Stimulated activated naive CD8-positive, alpha-beta T cell treated with anti-CD3 and anti-CD28 coated beads, Interleukin-15, Interleukin-2, amounts not matched to agents 100 ng/mL and 50 ng/mL, for 24 hours (primary cell): ENCODE results near the gene VENTX.
"Not testable (repeated sequence)": the region's sequence is repeated elsewhere in the genome, so short reads cannot be mapped to it uniquely, and the experiment has no call there.

Experiments
- H3K27ac Mint-ChIP-seq: one replicate; pipeline ENCODE4 v1.8.0; 2021; ENCODE audit warnings: mild to moderate bottlenecking, mixed read lengths
- H3K27me3 Mint-ChIP-seq: one replicate; pipeline ENCODE4 v1.8.0; 2021; ENCODE audit warnings: mixed read lengths
- H3K36me3 Mint-ChIP-seq: one replicate; pipeline ENCODE4 v1.8.0; 2021; ENCODE audit warnings: low read depth, mixed read lengths
- H3K4me1 Mint-ChIP-seq: one replicate; pipeline ENCODE4 v1.8.0; 2021; ENCODE audit warnings: low read depth, mixed read lengths
- H3K4me3 Mint-ChIP-seq: one replicate; pipeline ENCODE4 v1.8.0; 2021; ENCODE audit warnings: mild to moderate bottlenecking, mixed read lengths
- H3K9me3 Mint-ChIP-seq: one replicate; pipeline ENCODE4 v1.8.0; 2021; ENCODE audit warnings: mixed read lengths

VENTX gene

GRCh38 chr10:133260895-133261725 is 23.5 kb downstream of the VENTX start:
- peaks cover 77% of the 10 kb centered on the region for H3K4me1 Mint-ChIP-seq
- peaks cover 4% of the 10 kb centered on the region for H3K27me3 Mint-ChIP-seq
- peak overlapping the region; percentile 84 for H3K27ac Mint-ChIP-seq
- H3K4me3 Mint-ChIP-seq: peak overlapping the region; percentile 76
- no peaks in the 10 kb centered on the region for H3K9me3 Mint-ChIP-seq
- peaks cover 12% of the 10 kb centered on the region for H3K36me3 Mint-ChIP-seq

- peaks cover 4% of the 10 kb centered on the region for H3K27me3 Mint-ChIP-seq
- peaks cover 73% of the 10 kb centered on the region for H3K4me1 Mint-ChIP-seq
- peaks cover 12% of the 10 kb centered on the region for H3K36me3 Mint-ChIP-seq
- H3K4me3 Mint-ChIP-seq: peak overlapping the region; percentile 76
- H3K27ac Mint-ChIP-seq: peak overlapping the region; percentile 84
- no peaks in the 10 kb centered on the region for H3K9me3 Mint-ChIP-seq
These were observed 24.2 kb downstream of the VENTX start for GRCh38 chr10:133261726-133262325.

- Mint-ChIP-seq H3K4me1 (peaks cover 65% of the 10 kb centered on the region), H3K27ac (no peak overlapping the region), H3K36me3 (peaks cover 12% of the 10 kb centered on the region), H3K4me3 (no peak overlapping the region), H3K9me3 (no peaks in the 10 kb centered on the region), H3K27me3 (peaks cover 4% of the 10 kb centered on the region)
These were observed 25.0 kb downstream of the VENTX start for GRCh38 chr10:133262696-133263095.

GRCh38 chr10:133263674-133264073 is 26.0 kb downstream of the VENTX start:
- Mint-ChIP-seq H3K4me3 (no peak overlapping the region), H3K4me1 (peaks cover 56% of the 10 kb centered on the region), H3K36me3 (peaks cover 12% of the 10 kb centered on the region), H3K27me3 (peaks cover 4% of the 10 kb centered on the region), H3K9me3 (no peaks in the 10 kb centered on the region), H3K27ac (no peak overlapping the region)

- H3K27ac Mint-ChIP-seq: no peak overlapping the region
- no peaks in the 10 kb centered on the region for H3K9me3 Mint-ChIP-seq
- H3K27me3 Mint-ChIP-seq: no peaks in the 10 kb centered on the region
- peaks cover 8% of the 10 kb centered on the region for H3K36me3 Mint-ChIP-seq
- H3K4me3 Mint-ChIP-seq: no peak overlapping the region
- H3K4me1 Mint-ChIP-seq: peaks cover 50% of the 10 kb centered on the region
These were observed 26.8 kb downstream of the VENTX start for GRCh38 chr10:133264461-133264860.

- H3K27me3 Mint-ChIP-seq, H3K9me3 Mint-ChIP-seq, H3K4me3 Mint-ChIP-seq, H3K27ac Mint-ChIP-seq, H3K36me3 Mint-ChIP-seq: not testable (repeated sequence)
- H3K4me1 Mint-ChIP-seq: peaks cover 44% of the 10 kb centered on the region
These were observed 27.4 kb downstream of the VENTX start for GRCh38 chr10:133265052-133265451.

- H3K27ac Mint-ChIP-seq: no peak overlapping the region
- peaks cover 8% of the 10 kb centered on the region for H3K36me3 Mint-ChIP-seq
- H3K4me3 Mint-ChIP-seq: no peak overlapping the region
- H3K4me1 Mint-ChIP-seq: peaks cover 32% of the 10 kb centered on the region
- H3K27me3 Mint-ChIP-seq: no peaks in the 10 kb centered on the region
- H3K9me3 Mint-ChIP-seq: no peaks in the 10 kb centered on the region
These were observed 28.6 kb downstream of the VENTX start for GRCh38 chr10:133266056-133266795.

- H3K27me3 Mint-ChIP-seq: no peaks in the 10 kb centered on the region
- no peak overlapping the region for H3K4me3 Mint-ChIP-seq
- H3K27ac Mint-ChIP-seq: no peak overlapping the region
- no peaks in the 10 kb centered on the region for H3K9me3 Mint-ChIP-seq
- peaks cover 8% of the 10 kb centered on the region for H3K36me3 Mint-ChIP-seq
- H3K4me1 Mint-ChIP-seq: peaks cover 28% of the 10 kb centered on the region
These were observed 29.6 kb downstream of the VENTX start for GRCh38 chr10:133267293-133267692.

- Mint-ChIP-seq H3K27ac (no peak overlapping the region), H3K4me1 (peaks cover 24% of the 10 kb centered on the region), H3K36me3 (peaks cover 8% of the 10 kb centered on the region), H3K4me3 (no peak overlapping the region), H3K27me3 (no peaks in the 10 kb centered on the region), H3K9me3 (no peaks in the 10 kb centered on the region)
These were observed 30.2 kb downstream of the VENTX start for GRCh38 chr10:133267829-133268228.

GRCh38 chr10:133268532-133268931 is 30.9 kb downstream of the VENTX start:
- no peak overlapping the region for H3K27ac Mint-ChIP-seq
- no peak overlapping the region for H3K4me3 Mint-ChIP-seq
- H3K9me3 Mint-ChIP-seq: no peaks in the 10 kb centered on the region
- peaks cover 18% of the 10 kb centered on the region for H3K4me1 Mint-ChIP-seq
- peaks cover 8% of the 10 kb centered on the region for H3K36me3 Mint-ChIP-seq
- no peaks in the 10 kb centered on the region for H3K27me3 Mint-ChIP-seq

GRCh38 chr10:133269367-133269766 is 31.7 kb downstream of the VENTX start:
- no peak overlapping the region for H3K27ac Mint-ChIP-seq
- H3K4me3 Mint-ChIP-seq: no peak overlapping the region
- peaks cover 13% of the 10 kb centered on the region for H3K4me1 Mint-ChIP-seq
- H3K27me3 Mint-ChIP-seq: no peaks in the 10 kb centered on the region
- H3K36me3 Mint-ChIP-seq: peaks cover 8% of the 10 kb centered on the region
- no peaks in the 10 kb centered on the region for H3K9me3 Mint-ChIP-seq

GRCh38 chr10:133270204-133270603 is 32.5 kb downstream of the VENTX start:
- no peak overlapping the region for H3K27ac Mint-ChIP-seq
- peaks cover 9% of the 10 kb centered on the region for H3K4me1 Mint-ChIP-seq
- no peaks in the 10 kb centered on the region for H3K27me3 Mint-ChIP-seq
- H3K4me3 Mint-ChIP-seq: no peak overlapping the region
- peaks cover 7% of the 10 kb centered on the region for H3K36me3 Mint-ChIP-seq
- no peaks in the 10 kb centered on the region for H3K9me3 Mint-ChIP-seq

GRCh38 chr10:133270773-133271297 is 33.2 kb downstream of the VENTX start:
- Mint-ChIP-seq H3K9me3 (no peaks in the 10 kb centered on the region), H3K27me3 (no peaks in the 10 kb centered on the region), H3K36me3 (peaks cover under 1% of the 10 kb centered on the region), H3K27ac (no peak overlapping the region), H3K4me1 (peaks cover 5% of the 10 kb centered on the region), H3K4me3 (no peak overlapping the region)

GRCh38 chr10:133271521-133272300 is 34.1 kb downstream of the VENTX start:
- Mint-ChIP-seq H3K4me3 (no peak overlapping the region), H3K9me3 (no peaks in the 10 kb centered on the region), H3K36me3 (no peaks in the 10 kb centered on the region), H3K27ac (no peak overlapping the region), H3K4me1 (peaks cover 9% of the 10 kb centered on the region), H3K27me3 (no peaks in the 10 kb centered on the region)
